BE2C (cell line): ENCODE measurements around the gene NACC2. TPM values are rescaled to one million over a fixed set of nuclear protein-coding genes. Genes with fewer than 3 reads are reported as not detected.

Source experiments
- DNase-seq: peaks from one replicate; pipeline ENCODE4 v3.0.0-alpha.2; 2020
- H3K27me3 ChIP-seq: fragments of 250-450 bp; sonication (Bioruptor Pico); 2 replicates; pipeline ENCODE4 v1.5.1; 2020; ENCODE audit warnings: mild to moderate bottlenecking
- H3K36me3 ChIP-seq: fragments of 250-450 bp; sonication (Bioruptor Pico); 2 replicates; pipeline ENCODE4 v1.5.1; 2020; ENCODE audit warnings: mild to moderate bottlenecking
- H3K4me1 ChIP-seq: fragments of 250-450 bp; sonication (Bioruptor Pico); 2 replicates; pipeline ENCODE4 v1.5.1; 2020
- H3K4me3 ChIP-seq: 2 replicates; pipeline ENCODE4 v1.5.1; 2011; ENCODE audit warnings: low read depth, low read length
- H3K9me3 ChIP-seq: fragments of 250-450 bp; sonication (Bioruptor Pico); 2 replicates; pipeline ENCODE4 v1.5.1; 2020
- polyA plus RNA-seq: library from polyadenylated mRNA; unstranded; fragments of >200 nt; gene quantifications from one replicate; pipeline ENCODE4 v1.2.1, GENCODE V29; 2012; ENCODE audit warnings: low read depth, missing spikeins; ENCODE audit not compliant: insufficient read length, insufficient read depth
- TF ChIP-seq, protein P1 (sequence below): IDR thresholded peaks from 2 replicates; pipeline ENCODE4 v1.5.1; 2012; ENCODE audit warnings: mild to moderate bottlenecking, low read depth, low read length

Gene NACC2, protein sequence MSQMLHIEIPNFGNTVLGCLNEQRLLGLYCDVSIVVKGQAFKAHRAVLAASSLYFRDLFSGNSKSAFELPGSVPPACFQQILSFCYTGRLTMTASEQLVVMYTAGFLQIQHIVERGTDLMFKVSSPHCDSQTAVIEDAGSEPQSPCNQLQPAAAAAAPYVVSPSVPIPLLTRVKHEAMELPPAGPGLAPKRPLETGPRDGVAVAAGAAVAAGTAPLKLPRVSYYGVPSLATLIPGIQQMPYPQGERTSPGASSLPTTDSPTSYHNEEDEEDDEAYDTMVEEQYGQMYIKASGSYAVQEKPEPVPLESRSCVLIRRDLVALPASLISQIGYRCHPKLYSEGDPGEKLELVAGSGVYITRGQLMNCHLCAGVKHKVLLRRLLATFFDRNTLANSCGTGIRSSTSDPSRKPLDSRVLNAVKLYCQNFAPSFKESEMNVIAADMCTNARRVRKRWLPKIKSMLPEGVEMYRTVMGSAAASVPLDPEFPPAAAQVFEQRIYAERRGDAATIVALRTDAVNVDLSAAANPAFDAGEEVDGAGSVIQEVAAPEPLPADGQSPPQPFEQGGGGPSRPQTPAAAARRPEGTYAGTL
- polyA plus RNA-seq, result 7.1 TPM

DNA sequence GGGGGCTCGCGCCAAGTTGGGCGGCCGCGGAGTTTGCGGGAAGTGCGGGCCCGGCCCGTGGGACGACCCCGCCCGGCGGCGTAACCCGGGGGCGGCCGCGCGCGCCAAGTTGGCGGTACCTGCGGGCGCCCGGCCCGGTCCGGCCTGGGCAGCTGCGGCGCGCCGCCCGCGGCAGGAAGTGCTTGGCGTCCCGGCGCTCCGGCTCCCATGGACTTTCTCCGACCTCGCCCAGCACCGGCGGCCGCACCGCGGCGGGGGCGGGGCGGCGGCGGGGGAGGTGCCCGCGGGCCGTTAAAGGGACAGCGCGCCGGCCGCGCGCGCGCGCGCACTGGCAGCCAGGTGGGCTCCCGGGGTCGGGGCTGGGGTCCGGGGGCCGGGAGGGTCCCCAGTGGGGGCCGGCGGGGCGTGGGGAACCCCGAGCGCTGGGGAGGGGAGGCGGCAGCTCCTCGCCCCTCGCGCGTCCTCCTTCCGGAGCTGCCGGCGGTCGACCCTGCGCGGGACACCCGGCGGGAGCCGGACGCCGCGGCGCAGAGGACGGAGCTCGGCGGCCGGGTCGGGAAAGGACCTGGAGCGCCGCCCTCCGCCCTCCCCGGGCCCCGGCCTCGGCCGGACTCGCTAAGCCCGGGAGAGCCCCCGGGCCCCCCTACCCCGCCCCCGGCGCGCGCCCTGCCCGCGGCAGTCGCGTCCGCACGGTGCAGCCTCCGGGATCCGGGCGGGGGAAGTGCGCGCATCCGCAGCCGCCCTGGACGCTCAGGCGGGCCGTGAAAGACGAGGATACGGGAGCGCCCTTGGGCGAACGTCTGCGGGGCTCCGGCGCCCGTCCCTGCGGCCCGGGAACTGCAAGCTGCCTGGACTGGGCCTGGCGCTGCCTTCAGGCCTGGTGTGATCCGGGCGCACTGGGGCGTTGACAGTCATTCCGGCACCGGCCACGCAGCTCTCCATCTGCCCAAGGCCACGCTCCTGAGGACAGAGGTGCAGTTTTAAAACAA lies at the start of gene NACC2:
NACC2 (minus strand) TSS at position 220 of the 989 bp plus-strand sequence. CDS start 44,768 bp downstream, outside the sequence.
- H3K4me3 ChIP-seq, result peak within 1 kb of the TSS; percentile 53
- peak; percentile 64 for DNase-seq
- H3K9me3 ChIP-seq, result no peaks in the 10 kb centered on the region
- no peaks in the 10 kb centered on the region for H3K36me3 ChIP-seq
- no peaks in the 10 kb centered on the region for H3K27me3 ChIP-seq
- H3K4me1 ChIP-seq, result peaks cover 11% of the 10 kb centered on the region; the same call in 1 of the 2 replicates
- TF ChIP-seq, protein P1, sequence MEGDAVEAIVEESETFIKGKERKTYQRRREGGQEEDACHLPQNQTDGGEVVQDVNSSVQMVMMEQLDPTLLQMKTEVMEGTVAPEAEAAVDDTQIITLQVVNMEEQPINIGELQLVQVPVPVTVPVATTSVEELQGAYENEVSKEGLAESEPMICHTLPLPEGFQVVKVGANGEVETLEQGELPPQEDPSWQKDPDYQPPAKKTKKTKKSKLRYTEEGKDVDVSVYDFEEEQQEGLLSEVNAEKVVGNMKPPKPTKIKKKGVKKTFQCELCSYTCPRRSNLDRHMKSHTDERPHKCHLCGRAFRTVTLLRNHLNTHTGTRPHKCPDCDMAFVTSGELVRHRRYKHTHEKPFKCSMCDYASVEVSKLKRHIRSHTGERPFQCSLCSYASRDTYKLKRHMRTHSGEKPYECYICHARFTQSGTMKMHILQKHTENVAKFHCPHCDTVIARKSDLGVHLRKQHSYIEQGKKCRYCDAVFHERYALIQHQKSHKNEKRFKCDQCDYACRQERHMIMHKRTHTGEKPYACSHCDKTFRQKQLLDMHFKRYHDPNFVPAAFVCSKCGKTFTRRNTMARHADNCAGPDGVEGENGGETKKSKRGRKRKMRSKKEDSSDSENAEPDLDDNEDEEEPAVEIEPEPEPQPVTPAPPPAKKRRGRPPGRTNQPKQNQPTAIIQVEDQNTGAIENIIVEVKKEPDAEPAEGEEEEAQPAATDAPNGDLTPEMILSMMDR, result no peak

DNA sequence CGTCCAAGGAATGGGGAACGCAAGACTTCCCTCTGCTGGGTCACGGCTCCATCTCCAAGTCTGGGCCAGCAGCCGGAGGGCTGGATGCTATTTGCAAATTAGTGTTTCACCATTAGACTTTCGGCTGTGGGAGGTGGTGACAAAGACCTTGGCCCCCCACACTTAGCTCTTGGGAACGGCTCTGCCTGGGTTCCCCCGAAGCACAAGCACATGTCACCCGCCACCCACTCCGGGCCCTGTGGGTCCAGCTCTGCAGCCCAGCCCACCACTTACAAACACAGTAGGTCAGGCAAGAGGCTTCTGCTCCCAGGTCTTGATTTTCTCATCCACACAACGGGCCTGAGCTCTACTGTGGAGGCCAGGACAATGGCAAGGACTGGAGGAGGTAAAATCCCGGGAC lies 49.4 kb upstream of the NACC2 start:
- H3K36me3 ChIP-seq, result no peaks in the 10 kb centered on the region
- no peak overlapping the region for H3K4me3 ChIP-seq
- TF ChIP-seq, protein P1, result no peak
- no peaks in the 10 kb centered on the region; the same call in 1 of the 2 replicates for H3K4me1 ChIP-seq
- DNase-seq, result no peak
- no peaks in the 10 kb centered on the region for H3K9me3 ChIP-seq
- H3K27me3 ChIP-seq, result no peaks in the 10 kb centered on the region

DNA sequence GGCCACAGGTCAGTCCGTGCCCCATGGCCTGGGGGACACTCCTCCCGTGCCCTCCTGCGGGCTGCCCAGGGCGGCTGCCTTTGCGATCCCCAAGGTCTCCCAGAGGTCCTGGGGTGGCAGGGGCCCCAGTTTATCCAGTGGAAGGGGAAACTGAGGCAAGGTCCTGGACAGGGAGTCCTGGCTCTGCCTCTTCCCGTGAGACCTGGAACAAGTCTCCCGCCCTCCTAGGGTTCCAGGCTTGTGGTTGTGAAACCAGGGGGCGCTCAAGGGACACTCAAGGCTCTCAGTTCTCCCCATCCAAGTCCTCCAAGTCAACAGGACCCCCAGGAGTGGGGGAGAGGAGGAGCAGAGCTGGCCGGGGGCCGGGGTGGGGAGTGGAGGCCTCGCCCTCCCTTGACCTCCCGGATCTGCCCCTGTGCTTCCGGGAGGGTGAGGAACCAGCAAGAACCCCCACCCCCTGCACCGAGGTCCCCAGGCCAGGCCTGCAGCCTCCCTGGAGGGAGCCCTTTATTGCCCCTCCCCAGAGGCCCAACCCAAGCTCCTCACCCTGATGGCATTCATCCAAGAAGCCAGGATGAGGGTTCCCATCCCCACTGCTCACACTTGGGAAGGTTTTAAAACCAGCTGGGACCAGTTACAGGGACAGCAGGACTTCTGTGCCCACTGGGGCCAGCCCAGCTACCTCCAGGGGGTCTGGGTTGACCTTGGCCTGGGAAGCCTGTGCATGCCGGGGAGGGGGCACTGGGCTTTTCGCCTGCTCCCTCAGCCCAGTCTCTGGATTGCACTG lies 48.3 kb upstream of the NACC2 start:
- H3K4me3 ChIP-seq, result no peak overlapping the region
- H3K36me3 ChIP-seq, result no peaks in the 10 kb centered on the region
- TF ChIP-seq, protein P1, result peak; percentile 73
- DNase-seq, result peak; percentile 71
- H3K4me1 ChIP-seq, result no peaks in the 10 kb centered on the region; the same call in 1 of the 2 replicates
- H3K27me3 ChIP-seq, result no peaks in the 10 kb centered on the region; the same call in 1 of the 2 replicates
- H3K9me3 ChIP-seq, result no peaks in the 10 kb centered on the region

DNA sequence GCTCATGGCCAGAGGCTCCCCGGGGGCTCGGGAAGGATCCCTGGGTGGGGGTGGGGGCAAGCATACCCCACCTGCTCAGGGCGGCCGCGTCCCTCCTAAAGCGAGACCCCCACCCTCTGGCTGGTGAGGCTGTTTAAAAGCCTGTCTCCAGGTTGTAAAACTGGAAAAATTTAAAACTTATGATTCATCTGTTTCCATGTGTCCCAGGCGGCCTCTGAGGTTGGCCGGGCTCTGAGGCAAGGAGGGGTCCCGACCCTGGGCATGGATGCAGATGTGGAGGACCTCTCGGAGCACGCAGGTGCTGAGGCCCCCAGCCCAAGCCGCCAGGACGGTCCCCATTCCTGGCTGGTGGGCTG lies 47.7 kb upstream of the NACC2 start:
- TF ChIP-seq, protein P1, result no peak
- DNase-seq, result no peak

DNA sequence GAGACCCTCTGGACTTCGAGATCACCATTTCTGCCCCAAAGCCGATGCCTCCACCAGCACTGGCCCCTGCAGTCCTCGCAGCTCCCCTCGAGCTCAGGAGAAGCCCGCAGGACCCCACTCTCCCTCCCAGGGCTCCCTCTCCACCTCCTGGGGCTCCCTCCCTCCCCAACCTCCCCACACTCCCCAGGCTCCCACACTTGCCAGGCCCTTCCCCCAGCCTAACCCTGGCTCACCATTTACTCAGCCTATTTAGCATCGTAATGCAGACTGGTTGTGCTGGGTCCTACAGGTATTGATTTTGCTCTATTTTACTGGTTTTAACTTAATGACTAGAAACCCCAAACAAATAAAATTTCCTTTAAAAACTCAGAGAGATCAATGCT lies 47.3 kb upstream of the NACC2 start:
- TF ChIP-seq, protein P1, result no peak
- Histone ChIP-seq H3K36me3 (no peaks in the 10 kb centered on the region), H3K4me1 (no peaks in the 10 kb centered on the region; the same call in 1 of the 2 replicates), H3K9me3 (no peaks in the 10 kb centered on the region), H3K4me3 (no peak overlapping the region), H3K27me3 (no peaks in the 10 kb centered on the region; the same call in 1 of the 2 replicates)
- DNase-seq, result no peak

More for the DNA sequence above, 47.7 kb upstream of the NACC2 start:
- H3K4me1 ChIP-seq, result no peaks in the 10 kb centered on the region; the same call in 1 of the 2 replicates
- H3K27me3 ChIP-seq, result no peaks in the 10 kb centered on the region; the same call in 1 of the 2 replicates
- H3K4me3 ChIP-seq, result no peak overlapping the region
- H3K9me3 ChIP-seq, result no peaks in the 10 kb centered on the region
- H3K36me3 ChIP-seq, result no peaks in the 10 kb centered on the region
